Erythroblast (primary cell): ENCODE data around the gene AQP6.

Experiments
- GATA1 ChIP-seq: IDR thresholded peaks from 2 replicates; pipeline ENCODE4 v1.6.1; 2011; ENCODE audit warnings: low read depth, mild to moderate bottlenecking, control low read depth, low read length, moderate library complexity
- POLR2A ChIP-seq: IDR thresholded peaks from 2 replicates; pipeline ENCODE4 v1.6.1; 2011; ENCODE audit warnings: mild to moderate bottlenecking, low read length

- TF ChIP-seq POLR2A (no peak), GATA1 (no peak)
These were observed 16.7 kb upstream of the AQP6 start for GRCh38 chr12:49955899-49956662.
